MM.1S (cell line): ENCODE measurements around the gene MUC5AC.
"Not testable (repeated sequence)": the region's sequence is repeated elsewhere in the genome, so short reads cannot be mapped to it uniquely, and the experiment has no call there.

Experiments used
- DNase-seq: peaks from one replicate; pipeline ENCODE4 v3.0.0-alpha.2; 2015
- H2AFZ ChIP-seq: fragments of 300-600 bp; sonication (generic); 2 replicates; pipeline ENCODE4 v1.6.0; 2016; ENCODE audit warnings: antibody characterized with exemption, low read length
- H3F3A ChIP-seq: fragments of 300-600 bp; sonication (generic); 2 replicates; pipeline ENCODE4 v1.6.1; 2016; ENCODE audit warnings: mild to moderate bottlenecking, antibody characterized with exemption, low read length, moderate library complexity, mixed read lengths; ENCODE audit not compliant: insufficient read depth
- H3K27ac ChIP-seq: fragments of 300-600 bp; sonication (generic); 2 replicates; pipeline ENCODE4 v1.5.1; 2016; ENCODE audit warnings: mild to moderate bottlenecking, low read length
- H3K27me3 ChIP-seq: fragments of 300-600 bp; sonication (generic); replicated peaks from 2 replicates; pipeline ENCODE4 v1.6.0; 2016; ENCODE audit warnings: low read length; ENCODE audit not compliant: insufficient read depth
- H3K36me3 ChIP-seq: fragments of 300-600 bp; sonication (generic); replicated peaks from 2 replicates; pipeline ENCODE4 v1.6.1; 2016; ENCODE audit warnings: mild to moderate bottlenecking, low read length, mixed read lengths; ENCODE audit not compliant: insufficient read depth
- H3K4me1 ChIP-seq: fragments of 300-600 bp; sonication (generic); 2 replicates; pipeline ENCODE4 v1.6.1; 2016; ENCODE audit warnings: low read length, mixed read lengths
- H3K4me2 ChIP-seq: fragments of 300-600 bp; sonication (generic); 2 replicates; pipeline ENCODE4 v1.6.0; 2016; ENCODE audit warnings: low read depth, low read length
- H3K4me3 ChIP-seq: fragments of 300-600 bp; sonication (generic); 2 replicates; pipeline ENCODE4 v1.5.1; 2016; ENCODE audit warnings: low read length, mixed read lengths
- H3K79me2 ChIP-seq: fragments of 300-600 bp; sonication (generic); 2 replicates; pipeline ENCODE4 v1.6.1; 2016; ENCODE audit warnings: mixed run types, low read length, mixed read lengths
- H3K9ac ChIP-seq: fragments of 300-600 bp; sonication (generic); 2 replicates; pipeline ENCODE4 v1.6.1; 2016; ENCODE audit warnings: low read length, mixed read lengths
- H3K9me2 ChIP-seq: fragments of 300-600 bp; sonication (generic); replicated peaks from 2 replicates; pipeline ENCODE4 v1.6.1; 2016; ENCODE audit warnings: mild to moderate bottlenecking, low read length, mixed read lengths; ENCODE audit not compliant: insufficient read depth
- H3K9me3 ChIP-seq: fragments of 300-600 bp; sonication (generic); replicated peaks from 2 replicates; pipeline ENCODE4 v1.6.1; 2016; ENCODE audit warnings: mild to moderate bottlenecking, low read length, mixed read lengths; ENCODE audit not compliant: insufficient read depth
- H4K20me1 ChIP-seq: fragments of 300-600 bp; sonication (generic); 2 replicates; pipeline ENCODE4 v1.6.1; 2016; ENCODE audit warnings: mild to moderate bottlenecking, low read length, moderate library complexity, mixed read lengths; ENCODE audit not compliant: insufficient read depth
- EZH2 ChIP-seq: fragments of 300-600 bp; sonication (generic); optimal IDR thresholded peaks from 2 replicates; pipeline ENCODE3; 2017; ENCODE audit warnings: low read depth, mild to moderate bottlenecking, antibody characterized with exemption, low read length, mixed read lengths
- EZH2phosphoT487 ChIP-seq: fragments of 300-600 bp; sonication (generic); IDR thresholded peaks from 2 replicates; pipeline ENCODE4 v1.6.1; 2018; ENCODE audit warnings: antibody characterized with exemption, low read length
- TF ChIP-seq, protein P1 (sequence below): fragments of 300-600 bp; sonication (generic); IDR thresholded peaks from 2 replicates; pipeline ENCODE4 v1.5.1; 2016; ENCODE audit warnings: antibody characterized with exemption, low read length, mixed read lengths

The MUC5AC gene

DNA sequence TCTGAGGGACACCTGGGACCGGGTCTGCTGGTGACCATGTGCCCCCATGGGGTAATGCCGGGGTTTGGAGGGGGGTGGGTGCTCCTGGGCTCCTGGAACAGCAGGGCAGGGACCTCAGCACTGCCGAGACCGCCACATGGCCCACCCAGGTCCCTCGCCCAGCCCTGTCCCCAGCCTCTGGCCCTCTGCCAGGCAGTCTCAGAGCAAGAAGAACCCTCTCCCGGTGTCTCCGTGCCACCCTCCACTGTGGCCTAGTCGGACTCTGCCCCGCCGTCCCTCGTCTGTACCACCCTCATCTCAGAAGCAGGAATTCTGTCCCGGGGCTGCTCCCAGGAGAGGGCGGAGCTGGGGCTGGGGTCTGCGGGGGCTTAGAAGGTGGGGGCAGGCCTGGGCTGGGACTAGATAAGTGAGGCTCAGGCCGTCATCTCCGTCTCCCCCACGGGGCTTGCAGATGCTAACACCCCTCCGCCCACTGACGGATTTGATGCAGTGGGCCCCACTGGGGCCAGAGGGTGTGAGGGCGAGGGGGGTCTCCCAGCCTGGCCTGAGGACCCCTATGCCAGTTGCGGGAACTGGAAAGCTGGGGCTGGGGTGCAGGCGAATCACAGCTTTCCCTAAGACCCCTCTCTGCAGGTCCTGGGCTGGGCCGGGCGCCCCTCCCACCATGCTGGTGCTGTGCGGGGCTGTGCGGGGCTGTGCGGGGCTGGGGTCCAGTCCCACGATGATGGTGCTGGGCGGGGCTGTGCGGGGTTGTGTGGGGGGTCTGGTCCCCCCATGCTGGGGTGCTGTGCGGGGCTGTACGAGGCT lies 1.1 kb downstream of the MUC5AC start:
- Histone ChIP-seq H3K9me3 (no peaks in the 10 kb centered on the region), H3K4me3 (no peak overlapping the region), H3K79me2 (no peaks in the 10 kb centered on the region), H3K4me1 (no peaks in the 10 kb centered on the region), H2AFZ (no peak overlapping the region), H3F3A (no peaks in the 10 kb centered on the region), H4K20me1 (no peaks in the 10 kb centered on the region), H3K9me2 (no peaks in the 10 kb centered on the region), H3K9ac (no peak overlapping the region), H3K4me2 (no peak overlapping the region), H3K36me3 (no peaks in the 10 kb centered on the region), H3K27me3 (peaks cover 69% of the 10 kb centered on the region), H3K27ac (no peak overlapping the region)
- TF ChIP-seq, protein P1, sequence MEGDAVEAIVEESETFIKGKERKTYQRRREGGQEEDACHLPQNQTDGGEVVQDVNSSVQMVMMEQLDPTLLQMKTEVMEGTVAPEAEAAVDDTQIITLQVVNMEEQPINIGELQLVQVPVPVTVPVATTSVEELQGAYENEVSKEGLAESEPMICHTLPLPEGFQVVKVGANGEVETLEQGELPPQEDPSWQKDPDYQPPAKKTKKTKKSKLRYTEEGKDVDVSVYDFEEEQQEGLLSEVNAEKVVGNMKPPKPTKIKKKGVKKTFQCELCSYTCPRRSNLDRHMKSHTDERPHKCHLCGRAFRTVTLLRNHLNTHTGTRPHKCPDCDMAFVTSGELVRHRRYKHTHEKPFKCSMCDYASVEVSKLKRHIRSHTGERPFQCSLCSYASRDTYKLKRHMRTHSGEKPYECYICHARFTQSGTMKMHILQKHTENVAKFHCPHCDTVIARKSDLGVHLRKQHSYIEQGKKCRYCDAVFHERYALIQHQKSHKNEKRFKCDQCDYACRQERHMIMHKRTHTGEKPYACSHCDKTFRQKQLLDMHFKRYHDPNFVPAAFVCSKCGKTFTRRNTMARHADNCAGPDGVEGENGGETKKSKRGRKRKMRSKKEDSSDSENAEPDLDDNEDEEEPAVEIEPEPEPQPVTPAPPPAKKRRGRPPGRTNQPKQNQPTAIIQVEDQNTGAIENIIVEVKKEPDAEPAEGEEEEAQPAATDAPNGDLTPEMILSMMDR, result no peak
- TF ChIP-seq EZH2phosphoT487, result no peak
- no peak for TF ChIP-seq EZH2
- DNase-seq, result no peak

DNA sequence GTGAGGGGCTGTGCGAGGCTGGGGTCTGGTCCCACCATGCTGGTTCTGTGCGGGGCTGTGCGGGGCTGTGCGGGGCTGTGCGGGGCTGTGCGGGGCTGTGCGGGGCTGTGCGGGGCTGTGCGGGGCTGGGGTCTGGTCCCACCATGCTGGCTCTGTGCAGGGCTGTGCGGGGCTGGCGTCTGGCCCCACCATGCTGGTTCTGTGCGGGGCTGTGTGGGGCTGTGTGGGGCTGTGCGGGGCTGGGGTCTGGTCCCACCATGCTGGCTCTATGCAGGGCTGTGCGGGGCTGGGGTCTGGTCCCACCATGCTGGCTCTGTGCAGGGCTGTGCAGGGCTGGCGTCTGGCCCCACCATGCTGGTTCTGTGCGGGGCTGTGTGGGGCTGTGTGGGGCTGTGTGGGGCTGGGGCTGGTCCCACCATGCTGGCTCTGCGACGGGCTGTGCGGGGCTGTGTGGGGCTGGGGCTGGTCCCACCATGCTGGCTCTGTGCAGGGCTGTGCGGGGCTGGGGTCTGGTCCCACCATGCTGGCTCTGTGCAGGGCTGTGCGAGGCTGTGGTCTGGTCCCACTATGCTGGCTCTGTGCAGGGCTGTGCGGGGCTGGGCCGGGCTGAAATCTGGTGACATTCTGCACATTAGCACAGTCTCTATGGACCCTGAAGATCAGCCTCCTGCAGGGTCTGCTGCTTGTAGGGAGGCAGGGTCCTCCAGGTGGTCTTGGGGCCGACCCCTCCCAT lies 1.9 kb downstream of the MUC5AC start:
- not testable (repeated sequence) for H3K9me3 ChIP-seq, H4K20me1 ChIP-seq, H3K9me2 ChIP-seq, DNase-seq, H3K9ac ChIP-seq, H3K4me3 ChIP-seq, H3K27ac ChIP-seq, H3K4me2 ChIP-seq, H3K4me1 ChIP-seq, H3F3A ChIP-seq, H2AFZ ChIP-seq, H3K36me3 ChIP-seq, H3K79me2 ChIP-seq
- H3K27me3 ChIP-seq, result peaks cover 77% of the 10 kb centered on the region

DNA sequence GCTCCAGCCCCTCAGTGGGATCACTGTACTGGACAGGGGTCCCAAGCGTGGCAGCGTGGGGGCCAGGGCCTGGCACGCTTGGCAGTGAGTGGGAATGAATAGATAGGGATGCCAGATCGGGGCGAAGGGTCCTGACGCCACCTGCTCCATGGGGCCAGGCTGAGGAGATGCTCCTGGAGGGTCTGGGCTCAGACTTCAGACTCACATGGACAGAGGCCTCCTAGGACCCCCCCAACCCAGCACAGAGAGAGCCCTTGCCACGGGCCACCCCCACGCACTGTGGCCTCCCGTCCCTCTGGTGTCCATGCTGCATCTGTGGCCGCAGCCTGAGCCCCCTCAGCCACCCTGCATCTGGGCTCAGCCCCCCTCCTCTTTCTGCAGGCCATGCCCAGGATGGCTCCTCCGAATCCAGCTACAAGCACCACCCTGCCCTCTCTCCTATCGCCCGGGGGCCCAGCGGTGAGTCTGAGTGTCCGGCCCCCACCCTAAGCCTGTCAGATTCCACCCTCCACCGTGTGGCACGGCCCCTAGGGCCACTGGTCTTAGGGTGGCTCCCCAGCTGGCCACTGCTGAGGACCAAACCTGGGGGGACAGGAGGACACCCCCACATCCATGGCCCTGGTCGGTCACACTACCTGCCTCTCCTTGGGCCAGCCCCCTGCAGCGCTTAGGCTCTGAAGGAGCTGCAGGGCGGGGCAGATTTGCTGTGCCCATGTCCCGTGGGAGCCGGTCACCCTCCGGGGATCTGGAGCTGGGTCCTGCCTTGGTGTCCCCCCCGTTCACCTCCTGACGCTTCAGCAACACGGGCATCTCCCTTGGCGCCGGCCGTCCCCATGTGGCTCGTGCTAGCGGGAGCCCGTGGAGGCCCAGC lies 2.7 kb downstream of the MUC5AC start:
- no peaks in the 10 kb centered on the region for H4K20me1 ChIP-seq
- H3K9ac ChIP-seq, result no peak overlapping the region
- no peak overlapping the region for H2AFZ ChIP-seq
- no peaks in the 10 kb centered on the region for H3K79me2 ChIP-seq
- no peaks in the 10 kb centered on the region for H3K9me3 ChIP-seq
- TF ChIP-seq EZH2phosphoT487 (no peak), EZH2 (no peak)
- TF ChIP-seq, protein P1, result no peak
- no peak overlapping the region for H3K4me2 ChIP-seq
- no peaks in the 10 kb centered on the region for H3K36me3 ChIP-seq
- no peaks in the 10 kb centered on the region for H3F3A ChIP-seq
- peaks cover 80% of the 10 kb centered on the region for H3K27me3 ChIP-seq
- no peak overlapping the region for H3K4me3 ChIP-seq
- H3K9me2 ChIP-seq, result no peaks in the 10 kb centered on the region
- DNase-seq, result no peak
- H3K4me1 ChIP-seq, result no peaks in the 10 kb centered on the region
- H3K27ac ChIP-seq, result no peak overlapping the region
